H1 (cell line): ENCODE data around the gene ZNF836. TPM values are rescaled to one million over a fixed set of nuclear protein-coding genes. Genes with fewer than 3 reads are reported as not detected.

Source experiments
- CTCF ChIA-PET: fragments of 300-600 bp; sonication (Branson Sonifier 250); formaldehyde crosslinking; loops from one replicate; lab custom pipeline; 2021; ENCODE audit not compliant: partially characterized antibody; lab: Charles Lee
- POLR2A ChIA-PET: fragments of 300-600 bp; sonication (Branson Sonifier 250); formaldehyde crosslinking; loops from one replicate; lab custom pipeline; 2021; ENCODE audit warnings: inconsistent platforms; ENCODE audit not compliant: partially characterized antibody; lab: Charles Lee
- DNase-seq, 2 experiments: peaks; one replicate each; pipeline versions ENCODE4 v3.0.0 to v3.0.0-alpha.2; 2010 to 2022; ENCODE audit warnings: low spot score in 2 of 2, low read depth in 1 of 2, mixed read lengths in 1 of 2
- FAIRE-seq: peaks from 2 replicates; lab custom pipeline; 2011; peaks lifted over from hg19 to GRCh38; lab: Jason Lieb, UNC
- H2AFZ ChIP-seq: 2 replicates; pipeline ENCODE4 v1.8.1; 2012; ENCODE audit warnings: low read length, inconsistent platforms
- H2AK5ac ChIP-seq: 2 replicates; pipeline ENCODE4 v1.6.1; 2013; ENCODE audit warnings: low read depth, low read length
- H2BK120ac ChIP-seq: replicated peaks from 2 replicates; pipeline ENCODE3; 2013; ENCODE audit warnings: low read depth, low read length, inconsistent platforms
- H2BK12ac ChIP-seq: 2 replicates; pipeline ENCODE4 v1.6.1; 2013; ENCODE audit warnings: low read depth, low read length
- H2BK15ac ChIP-seq: 2 replicates; pipeline ENCODE4 v1.6.1; 2013; ENCODE audit warnings: low read length
- H2BK20ac ChIP-seq: 2 replicates; pipeline ENCODE4 v1.6.1; 2013; ENCODE audit warnings: low read length
- H2BK5ac ChIP-seq: 2 replicates; pipeline ENCODE4 v1.6.1; 2013; ENCODE audit warnings: low read depth, low read length
- H3K14ac ChIP-seq: 2 replicates; pipeline ENCODE4 v1.6.1; 2013; ENCODE audit warnings: inconsistent platforms; ENCODE audit not compliant: insufficient read length
- H3K18ac ChIP-seq: 2 replicates; pipeline ENCODE4 v1.6.1; 2013; ENCODE audit warnings: low read length; ENCODE audit errors: extremely low read depth
- H3K23ac ChIP-seq: 2 replicates; pipeline ENCODE4 v1.6.1; 2013; ENCODE audit warnings: inconsistent platforms; ENCODE audit not compliant: insufficient read length
- H3K23me2 ChIP-seq: 2 replicates; pipeline ENCODE4 v1.6.1; 2013; ENCODE audit warnings: low read depth, low read length
- H3K27ac ChIP-seq: 2 replicates; pipeline ENCODE4 v1.6.1; 2011; ENCODE audit warnings: low read depth, low read length, inconsistent platforms
- H3K27me3 ChIP-seq, 4 experiments: replicated peaks in 1 of 4; 1 replicate in 1 of 4; 2 replicates in 3 of 4; pipeline versions ENCODE4 v1.6.1 to v1.8.1; 2011 to 2013; ENCODE audit warnings: low read length in 3 of 4, mild to moderate bottlenecking in 3 of 4, inconsistent platforms in 2 of 4, mixed read lengths in 2 of 4, moderate library complexity in 1 of 4; ENCODE audit not compliant: control insufficient read depth in 3 of 4, insufficient read depth in 3 of 4; ENCODE audit errors: extremely low read depth in 1 of 4
- H3K36me3 ChIP-seq, 4 experiments: 2 replicates each; pipeline versions ENCODE4 v1.6.1 to v1.8.1; 2011 to 2013; ENCODE audit warnings: mild to moderate bottlenecking in 4 of 4, low read length in 3 of 4, moderate library complexity in 2 of 4, control low read depth in 1 of 4, inconsistent platforms in 1 of 4; ENCODE audit not compliant: insufficient read depth in 4 of 4, control insufficient read depth in 2 of 4
- H3K4ac ChIP-seq: replicated peaks from 2 replicates; pipeline ENCODE3; 2013; ENCODE audit warnings: low read length, low read depth, mixed read lengths, inconsistent platforms; ENCODE audit not compliant: insufficient read length
- H3K4me1 ChIP-seq, 4 experiments: replicated peaks in 1 of 4; 1 replicate in 1 of 4; 2 replicates in 3 of 4; pipeline versions ENCODE4 v1.6.1 to v1.8.1; 2011 to 2013; ENCODE audit warnings: low read length in 3 of 4, inconsistent platforms in 2 of 4, mixed read lengths in 1 of 4; ENCODE audit not compliant: insufficient read depth in 4 of 4, control insufficient read depth in 3 of 4
- H3K4me2 ChIP-seq, 2 experiments: 2 replicates each; pipeline versions ENCODE4 v1.6.1 to v1.8.1; 2011 to 2013; ENCODE audit warnings: low read depth in 2 of 2, low read length in 2 of 2, control low read depth in 1 of 2, inconsistent platforms in 1 of 2, mild to moderate bottlenecking in 1 of 2; ENCODE audit not compliant: insufficient read depth in 1 of 2
- H3K4me3 ChIP-seq, 4 experiments: fragments of 200-600, 300-600 bp in 1 of 4; sonication (generic), shearing (Covaris generic), sonication (Bioruptor Twin) in 1 of 4; 2 replicates each; pipeline versions ENCODE4 v1.5.1 to v1.8.1; 2011 to 2016; ENCODE audit warnings: low read length in 4 of 4, low read depth in 3 of 4, control low read depth in 2 of 4, inconsistent platforms in 2 of 4, mild to moderate bottlenecking in 2 of 4, mixed read lengths in 1 of 4, moderate library complexity in 1 of 4; ENCODE audit not compliant: insufficient read depth in 2 of 4; ENCODE audit errors: extremely low read depth in 1 of 4
- H3K56ac ChIP-seq: replicated peaks from 2 replicates; pipeline ENCODE3; 2013; ENCODE audit warnings: low read depth, mild to moderate bottlenecking, mixed read lengths, low read length, inconsistent platforms; ENCODE audit not compliant: insufficient read length
- H3K79me1 ChIP-seq: 2 replicates; pipeline ENCODE4 v1.6.1; 2013; ENCODE audit warnings: low read depth, low read length, control low read depth
- H3K79me2 ChIP-seq, 2 experiments: 2 replicates each; pipeline versions ENCODE4 v1.6.1 to v1.8.1; 2012 to 2013; ENCODE audit warnings: low read length in 2 of 2, mild to moderate bottlenecking in 2 of 2, inconsistent platforms in 1 of 2; ENCODE audit not compliant: insufficient read depth in 2 of 2, control insufficient read depth in 1 of 2
- H3K9ac ChIP-seq, 4 experiments: replicated peaks in 1 of 4; 1 replicate in 1 of 4; 2 replicates in 3 of 4; pipeline versions ENCODE4 v1.6.1 to v1.8.1; 2011 to 2013; ENCODE audit warnings: low read depth in 3 of 4, low read length in 3 of 4, control low read depth in 2 of 4, mild to moderate bottlenecking in 2 of 4, moderate library complexity in 2 of 4, inconsistent platforms in 1 of 4; ENCODE audit errors: extremely low read depth in 1 of 4
- H3K9me3 ChIP-seq, 2 experiments: 2 replicates each; pipeline versions ENCODE4 v1.6.1 to v1.8.1; 2012 to 2013; ENCODE audit warnings: mild to moderate bottlenecking in 2 of 2, moderate library complexity in 2 of 2, control low read depth in 1 of 2, inconsistent platforms in 1 of 2, low read depth in 1 of 2, low read length in 1 of 2, mixed read lengths in 1 of 2; ENCODE audit not compliant: insufficient read depth in 2 of 2
- H4K20me1 ChIP-seq, 2 experiments: replicated peaks in 1 of 2; 2 replicates each; pipeline versions ENCODE3 to v1.8.1; 2011 to 2013; ENCODE audit warnings: inconsistent platforms in 2 of 2, low read length in 2 of 2, mild to moderate bottlenecking in 1 of 2; ENCODE audit not compliant: insufficient read depth in 2 of 2, control insufficient read depth in 1 of 2
- H4K5ac ChIP-seq: 2 replicates; pipeline ENCODE4 v1.6.1; 2013; ENCODE audit warnings: low read length, low read depth, mixed read lengths, inconsistent platforms; ENCODE audit not compliant: insufficient read length
- H4K8ac ChIP-seq: 2 replicates; pipeline ENCODE4 v1.8.0; 2013; ENCODE audit warnings: mild to moderate bottlenecking, moderate library complexity, low read length, inconsistent platforms; ENCODE audit not compliant: insufficient read depth; ENCODE audit errors: extremely low read depth
- H4K91ac ChIP-seq: replicated peaks from 2 replicates; pipeline ENCODE3; 2013; ENCODE audit warnings: low read length, mixed read lengths, inconsistent platforms; ENCODE audit not compliant: insufficient read length
- EP300 ChIP-seq, 2 experiments: IDR thresholded peaks; 1 replicate in 1 of 2; 2 replicates in 1 of 2; pipeline ENCODE4 v1.6.1; 2011 to 2012; ENCODE audit warnings: low read depth in 2 of 2, low read length in 2 of 2, mild to moderate bottlenecking in 2 of 2, borderline replicate concordance in 1 of 2, inconsistent platforms in 1 of 2, moderate library complexity in 1 of 2
- KDM4A ChIP-seq: IDR thresholded peaks from one replicate; pipeline ENCODE4 v1.7.1; 2012; ENCODE audit warnings: low read depth, mild to moderate bottlenecking, moderate library complexity, low read length, inconsistent platforms; ENCODE audit not compliant: severe bottlenecking
- NRF1 ChIP-seq: IDR thresholded peaks from 2 replicates; pipeline ENCODE4 v1.6.1; 2011; ENCODE audit warnings: mild to moderate bottlenecking, low read depth, low read length, improper control_type of control experiment
- RFX5 ChIP-seq: IDR thresholded peaks from 2 replicates; pipeline ENCODE4 v1.6.1; 2011; ENCODE audit warnings: low read depth, low read length, improper control_type of control experiment, borderline replicate concordance
- SAP30 ChIP-seq: fragments of 300-600 bp; sonication (generic); IDR thresholded peaks from 2 replicates; pipeline ENCODE4 v1.7.1; 2012; ENCODE audit warnings: low read length, moderate library complexity, mild to moderate bottlenecking, inconsistent platforms; ENCODE audit not compliant: insufficient read depth, insufficient replicate concordance
- TBP ChIP-seq: IDR thresholded peaks from 2 replicates; pipeline ENCODE4 v1.6.1; 2011; ENCODE audit warnings: low read depth, low read length, improper control_type of control experiment
- TEAD4 ChIP-seq: IDR thresholded peaks from 2 replicates; pipeline ENCODE4 v1.6.1; 2012; ENCODE audit warnings: low read depth, low read length, inconsistent platforms, mixed read lengths
- WGBS, 2 experiments: shearing (Covaris generic) in 1 of 2; methylation state at CpG; one replicate each; pipeline versions ENCODE4 v1.1.6 to v1.1.7; 2013 to 2015; ENCODE audit warnings: low lambda C conversion rate in 2 of 2, mixed read lengths in 2 of 2, inconsistent platforms in 1 of 2, low coverage in 1 of 2, missing lambda C conversion rate in 1 of 2; ENCODE audit not compliant: insufficient replicate concordance in 2 of 2, insufficient coverage in 1 of 2, insufficient read length in 1 of 2; ENCODE audit errors: extremely low coverage in 1 of 2, missing lambda C conversion rate in 1 of 2; 5-methylcytosine and 5-hydroxymethylcytosine counted together
- polyA plus RNA-seq, 7 experiments: library from polyadenylated mRNA; depleted of rRNA in 3 of 7; stranded (reverse) in 5 of 7; unstranded in 2 of 7; fragments of >200 nt in 5 of 7; fragments of 200-250 nt in 2 of 7; gene quantifications; 1 replicate in 5 of 7; 2 replicates in 1 of 7; 4 replicates in 1 of 7; pipeline versions ENCODE4 v1.2.1 to v1.2.3, GENCODE V29; 2011 to 2013; ENCODE audit warnings: missing spikeins in 2 of 7, mixed read lengths in 2 of 7
- total RNA-seq: library from RNA; stranded (reverse); fragmentation: NEBNext Ultra II Directional; extraction: Animal tissue kit (Norgen Biotek cat#: 25700); gene quantifications from 2 replicates; pipeline ENCODE4 v1.2.1, GENCODE V29; 2021
- TF ChIP-seq, protein P1 (sequence below): IDR thresholded peaks from 2 replicates; pipeline ENCODE4 v1.6.1; 2012; ENCODE audit warnings: low read length, inconsistent platforms

Gene ZNF836
- total and polyA plus RNA-seq, 2 of the 8 experiments (the other 6 are each of a cell fraction or from before 2014, with no cell fraction given) = 5.6 to 27.2 TPM

DNA sequence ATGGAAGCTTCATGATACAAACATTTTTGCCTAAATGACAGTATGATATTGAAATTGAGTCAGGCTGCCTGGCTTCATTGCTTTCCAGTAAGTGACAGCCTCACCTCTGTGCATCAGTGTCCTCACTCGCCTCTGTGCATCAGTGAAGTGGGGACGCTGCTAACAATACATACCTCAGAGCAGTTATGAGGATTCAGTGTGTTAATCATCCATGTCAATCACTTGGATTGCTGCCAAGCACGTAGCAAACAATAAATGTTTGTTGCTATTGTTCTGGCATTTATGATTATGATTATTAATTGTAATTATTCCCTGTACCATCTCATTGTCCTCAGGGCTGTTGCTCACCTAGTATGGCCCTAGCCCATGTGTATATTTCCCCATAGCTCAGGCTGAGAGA lies 27.3 kb upstream of the ZNF836 start:
- H2BK15ac ChIP-seq = no peak overlapping the region
- H3K27me3 ChIP-seq = no peaks in the 10 kb centered on the region
- H2AFZ ChIP-seq = no peak overlapping the region
- no peaks in the 10 kb centered on the region for H3K4me1 ChIP-seq
- H3K23me2 ChIP-seq = no peaks in the 10 kb centered on the region
- peaks cover 9 to 58% (median 49%) of the 10 kb centered on the region in 4 experiments for H3K36me3 ChIP-seq
- no peak overlapping the region for H2BK20ac ChIP-seq
- ChIA-PET POLR2A (interaction anchor here (1.0 to 3.3 kb wide), 6 partner anchors 9 to 299 kb away, joined by 3 to 14 read pairs (median 4); partner anchors contain the start of gene PPP2R1A), CTCF (interaction anchor here (1.1 to 1.7 kb wide), 2 partner anchors 9 to 10 kb away, joined by 3 to 7 read pairs; partner anchors contain the start of gene PPP2R1A)
- DNase-seq (no peak), FAIRE-seq (no peak)
- H3K9me3 ChIP-seq = no peaks in the 10 kb centered on the region
- WGBS, 2 experiments = 81% methylated on average over 3 of the region's 3 CpGs; no CpG with 5 or more reads in 1 of the 2 experiments
- no peak overlapping the region for H2BK12ac ChIP-seq
- H2BK120ac ChIP-seq = no peak overlapping the region
- H3K27ac ChIP-seq = no peak overlapping the region
- H4K8ac ChIP-seq = no peak overlapping the region
- no peak overlapping the region for H2BK5ac ChIP-seq
- H3K23ac ChIP-seq = no peak overlapping the region
- no peak overlapping the region for H3K56ac ChIP-seq
- H3K9ac ChIP-seq = no peak overlapping the region
- H3K79me1 ChIP-seq = peaks cover 23% of the 10 kb centered on the region
- no peak overlapping the region for H3K4me3 ChIP-seq
- H4K5ac ChIP-seq = no peak overlapping the region
- H3K14ac ChIP-seq = no peak overlapping the region
- H4K91ac ChIP-seq = no peak overlapping the region
- H3K79me2 ChIP-seq = peaks cover 8 to 91% of the 10 kb centered on the region in 2 experiments
- no peak overlapping the region for H3K4ac ChIP-seq
- no peak overlapping the region for H2AK5ac ChIP-seq
- no peak overlapping the region for H3K18ac ChIP-seq
- peaks cover 27 to 33% of the 10 kb centered on the region in 2 experiments for H4K20me1 ChIP-seq
- H3K4me2 ChIP-seq = no peak overlapping the region
- TF ChIP-seq SAP30 (no peak), RFX5 (no peak), EP300 (IDR thresholded peaks at IDR 0.05; ENCODE audit: borderline replicate concordance in 1 of 2, low read depth in 2 of 2, low read length in 2 of 2) (no peak), TEAD4 (no peak), NRF1 (no peak), KDM4A (no peak), TBP (no peak)
- TF ChIP-seq, protein P1, sequence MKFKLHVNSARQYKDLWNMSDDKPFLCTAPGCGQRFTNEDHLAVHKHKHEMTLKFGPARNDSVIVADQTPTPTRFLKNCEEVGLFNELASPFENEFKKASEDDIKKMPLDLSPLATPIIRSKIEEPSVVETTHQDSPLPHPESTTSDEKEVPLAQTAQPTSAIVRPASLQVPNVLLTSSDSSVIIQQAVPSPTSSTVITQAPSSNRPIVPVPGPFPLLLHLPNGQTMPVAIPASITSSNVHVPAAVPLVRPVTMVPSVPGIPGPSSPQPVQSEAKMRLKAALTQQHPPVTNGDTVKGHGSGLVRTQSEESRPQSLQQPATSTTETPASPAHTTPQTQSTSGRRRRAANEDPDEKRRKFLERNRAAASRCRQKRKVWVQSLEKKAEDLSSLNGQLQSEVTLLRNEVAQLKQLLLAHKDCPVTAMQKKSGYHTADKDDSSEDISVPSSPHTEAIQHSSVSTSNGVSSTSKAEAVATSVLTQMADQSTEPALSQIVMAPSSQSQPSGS = no peak
